ENCODE results near the gene DAPK3.

- TF ChIP-seq POLR2AphosphoS5 (IDR thresholded peaks at IDR 0.05; ENCODE audit: low read depth, low read length) (no peak), POLR2A (IDR thresholded peaks at IDR 0.05; ENCODE audit: low read depth, low read length) (no peak), TAF1 (IDR thresholded peaks at IDR 0.05; ENCODE audit: borderline replicate concordance, low read depth, low read length) (0 out of 2 replicates have a peak, but pooled peaks have one; percentile 8)
Measured at GRCh38 chr19:3986260-3987041, 15.6 kb upstream of the DAPK3 start.
